Measurements from ENCODE around the gene SKI. TPM values are rescaled to one million over a fixed set of nuclear protein-coding genes. Genes with fewer than 3 reads are reported as not detected.

SKI gene
- total RNA-seq, 1 experiment from 2014 or later: 38.2 TPM

- no peak overlapping the region for H3K4me3 Mint-ChIP-seq (ENCODE audit: unreplicated experiment)
- no peaks in the 10 kb centered on the region for H3K9me3 ChIP-seq
- no peaks in the 10 kb centered on the region for H3K4me1 ChIP-seq
- H3K27me3 ChIP-seq (replicated peaks; ENCODE audit: control insufficient read depth, insufficient read depth, low read length): no peaks in the 10 kb centered on the region
- H3K4me3 ChIP-seq (ENCODE audit: low read depth, low read length): no peak overlapping the region
- POLR2A ChIA-PET: no interaction called here
- no peaks in the 10 kb centered on the region for H3K4me1 Mint-ChIP-seq (ENCODE audit: low read depth, unreplicated experiment)
- intact Hi-C loops (cut with micrococcal nuclease; ENCODE audit: unreplicated experiment): no loop called here
- peaks cover 10% of the 10 kb centered on the region for H3K9me3 Mint-ChIP-seq (ENCODE audit: unreplicated experiment)
- H3K27me3 Mint-ChIP-seq (ENCODE audit: insufficient read depth, unreplicated experiment): peaks cover 4% of the 10 kb centered on the region
- no peaks in the 10 kb centered on the region for H3K36me3 ChIP-seq (ENCODE audit: control insufficient read depth, insufficient read depth, low read length)
- no peak for TF ChIP-seq CTCF (IDR thresholded peaks at IDR 0.05; ENCODE audit: insufficient read depth in 1 of 2, low read depth in 1 of 2, low read length in 1 of 2, severe bottlenecking in 1 of 2, unreplicated experiment in 1 of 2)
- no peak overlapping the region for H3K27ac Mint-ChIP-seq (ENCODE audit: unreplicated experiment)
- CTCF ChIA-PET: interaction anchor here (0.9 kb wide), 1 partner anchor 10 kb away, joined by 3 read pairs; no protein-coding TSS in a partner anchor
- no peak for DNase-seq
- H3K36me3 Mint-ChIP-seq (ENCODE audit: insufficient read depth, unreplicated experiment): no peaks in the 10 kb centered on the region
- BruUV-seq (replicated peaks): no TSS peak
Observed at GRCh38 chr1:2322065-2322571, 94.0 kb downstream of the SKI start.

- BruUV-seq (replicated peaks): no TSS peak
- no peaks in the 10 kb centered on the region for H3K36me3 ChIP-seq (ENCODE audit: control insufficient read depth, insufficient read depth, low read length)
- no peaks in the 10 kb centered on the region for H3K27me3 ChIP-seq (replicated peaks; ENCODE audit: control insufficient read depth, insufficient read depth, low read length)
- intact Hi-C loops (cut with micrococcal nuclease; ENCODE audit: unreplicated experiment): no loop called here
- no peak overlapping the region for H3K4me3 Mint-ChIP-seq (ENCODE audit: unreplicated experiment)
- no peaks in the 10 kb centered on the region for H3K36me3 Mint-ChIP-seq (ENCODE audit: insufficient read depth, unreplicated experiment)
- no peaks in the 10 kb centered on the region for H3K4me1 ChIP-seq
- ChIA-PET CTCF (interaction anchor here (0.9 kb wide), 1 partner anchor 11 kb away, joined by 3 read pairs; no protein-coding TSS in a partner anchor), POLR2A (no interaction called here)
- H3K27ac Mint-ChIP-seq (ENCODE audit: unreplicated experiment): no peak overlapping the region
- no peaks in the 10 kb centered on the region for H3K9me3 ChIP-seq
- TF ChIP-seq CTCF (IDR thresholded peaks at IDR 0.05; ENCODE audit: insufficient read depth in 1 of 2, low read depth in 1 of 2, low read length in 1 of 2, severe bottlenecking in 1 of 2, unreplicated experiment in 1 of 2): no peak
- H3K4me1 Mint-ChIP-seq (ENCODE audit: low read depth, unreplicated experiment): no peaks in the 10 kb centered on the region
- DNase-seq: no peak
- H3K9me3 Mint-ChIP-seq (ENCODE audit: unreplicated experiment): peaks cover 10% of the 10 kb centered on the region
- peaks cover 4% of the 10 kb centered on the region for H3K27me3 Mint-ChIP-seq (ENCODE audit: insufficient read depth, unreplicated experiment)
- no peak overlapping the region for H3K4me3 ChIP-seq (ENCODE audit: low read depth, low read length)
Observed at GRCh38 chr1:2322581-2323211, 94.6 kb downstream of the SKI start.

GRCh38 chr1:2323451-2323974, 95.4 kb downstream of the SKI start:
- intact Hi-C loops (cut with micrococcal nuclease; ENCODE audit: unreplicated experiment): no loop called here
- Histone ChIP-seq H3K4me3 (ENCODE audit: low read depth, low read length) (no peak overlapping the region), H3K9me3 (no peaks in the 10 kb centered on the region), H3K27me3 (replicated peaks; ENCODE audit: control insufficient read depth, insufficient read depth, low read length) (no peaks in the 10 kb centered on the region), H3K4me1 (no peaks in the 10 kb centered on the region), H3K36me3 (ENCODE audit: control insufficient read depth, insufficient read depth, low read length) (no peaks in the 10 kb centered on the region)
- Mint-ChIP-seq H3K27ac (ENCODE audit: unreplicated experiment) (no peak overlapping the region), H3K4me1 (ENCODE audit: low read depth, unreplicated experiment) (no peaks in the 10 kb centered on the region), H3K9me3 (ENCODE audit: unreplicated experiment) (peaks cover 10% of the 10 kb centered on the region), H3K4me3 (ENCODE audit: unreplicated experiment) (no peak overlapping the region), H3K36me3 (ENCODE audit: insufficient read depth, unreplicated experiment) (no peaks in the 10 kb centered on the region), H3K27me3 (ENCODE audit: insufficient read depth, unreplicated experiment) (peaks cover 4% of the 10 kb centered on the region)
- DNase-seq: no peak
- POLR2A ChIA-PET: no interaction called here
- TF ChIP-seq CTCF (IDR thresholded peaks at IDR 0.05; ENCODE audit: insufficient read depth in 1 of 2, low read depth in 1 of 2, low read length in 1 of 2, severe bottlenecking in 1 of 2, unreplicated experiment in 1 of 2): no peak
- CTCF ChIA-PET: no interaction called here
- no TSS peak for BruUV-seq (replicated peaks)
